ENCODE data around the gene FST. TPM values are rescaled to one million over a fixed set of nuclear protein-coding genes. Genes with fewer than 3 reads are reported as not detected.

FST gene
- total RNA-seq, 1 experiment from 2014 or later, result 0.45 TPM

DNA sequence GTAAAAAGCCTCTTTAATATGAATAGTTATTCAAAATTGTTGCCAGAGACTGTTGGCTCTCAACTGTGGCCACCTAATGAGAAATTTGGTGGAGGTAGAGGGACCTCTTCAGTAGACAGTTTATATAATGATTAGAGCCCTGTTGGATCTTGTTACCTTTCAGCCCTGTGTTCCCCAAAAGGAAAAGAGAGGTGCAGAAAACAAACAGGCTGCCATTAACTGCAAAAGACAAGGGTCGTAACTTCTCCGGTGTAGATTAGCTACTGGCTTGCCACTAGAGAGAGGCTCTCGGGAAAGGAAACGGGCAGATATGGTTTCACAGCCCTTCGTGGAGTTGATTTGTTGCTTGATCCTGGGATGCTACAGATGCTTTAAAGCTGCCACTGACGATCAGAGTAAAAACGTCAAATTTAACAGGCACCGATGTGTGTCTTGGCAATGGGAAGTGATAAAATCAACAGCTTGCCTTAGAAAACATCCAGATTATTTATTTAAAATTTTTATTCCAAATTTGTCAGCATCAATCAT is 7.8 kb downstream of the FST start:
- TF ChIP-seq, protein P1, sequence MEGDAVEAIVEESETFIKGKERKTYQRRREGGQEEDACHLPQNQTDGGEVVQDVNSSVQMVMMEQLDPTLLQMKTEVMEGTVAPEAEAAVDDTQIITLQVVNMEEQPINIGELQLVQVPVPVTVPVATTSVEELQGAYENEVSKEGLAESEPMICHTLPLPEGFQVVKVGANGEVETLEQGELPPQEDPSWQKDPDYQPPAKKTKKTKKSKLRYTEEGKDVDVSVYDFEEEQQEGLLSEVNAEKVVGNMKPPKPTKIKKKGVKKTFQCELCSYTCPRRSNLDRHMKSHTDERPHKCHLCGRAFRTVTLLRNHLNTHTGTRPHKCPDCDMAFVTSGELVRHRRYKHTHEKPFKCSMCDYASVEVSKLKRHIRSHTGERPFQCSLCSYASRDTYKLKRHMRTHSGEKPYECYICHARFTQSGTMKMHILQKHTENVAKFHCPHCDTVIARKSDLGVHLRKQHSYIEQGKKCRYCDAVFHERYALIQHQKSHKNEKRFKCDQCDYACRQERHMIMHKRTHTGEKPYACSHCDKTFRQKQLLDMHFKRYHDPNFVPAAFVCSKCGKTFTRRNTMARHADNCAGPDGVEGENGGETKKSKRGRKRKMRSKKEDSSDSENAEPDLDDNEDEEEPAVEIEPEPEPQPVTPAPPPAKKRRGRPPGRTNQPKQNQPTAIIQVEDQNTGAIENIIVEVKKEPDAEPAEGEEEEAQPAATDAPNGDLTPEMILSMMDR (IDR thresholded peaks at IDR 0.05; ENCODE audit: insufficient read depth in 1 of 2, low read depth in 1 of 2, low read length in 1 of 2, severe bottlenecking in 1 of 2, unreplicated experiment in 1 of 2), result no peak
- BruUV-seq (replicated peaks), result no TSS peak
- intact Hi-C loops (cut with micrococcal nuclease; ENCODE audit: unreplicated experiment), result no loop called here
- H3K27me3 Mint-ChIP-seq (ENCODE audit: insufficient read depth, unreplicated experiment), result no peaks in the 10 kb centered on the region
- Histone ChIP-seq H3K4me1 (peaks cover 1% of the 10 kb centered on the region; the same call in 1 of the 2 replicates), H3K9me3 (no peaks in the 10 kb centered on the region), H3K36me3 (ENCODE audit: control insufficient read depth, insufficient read depth, low read length) (no peaks in the 10 kb centered on the region), H3K27me3 (replicated peaks; ENCODE audit: control insufficient read depth, insufficient read depth, low read length) (no peaks in the 10 kb centered on the region; the same call in 1 of the 2 replicates), H3K4me3 (ENCODE audit: low read depth, low read length) (no peak overlapping the region)
- no peaks in the 10 kb centered on the region for H3K36me3 Mint-ChIP-seq (ENCODE audit: insufficient read depth, unreplicated experiment)
- no peak overlapping the region for H3K4me3 Mint-ChIP-seq (ENCODE audit: unreplicated experiment)
- H3K9me3 Mint-ChIP-seq (ENCODE audit: unreplicated experiment), result no peaks in the 10 kb centered on the region
- ChIA-PET CTCF (no interaction called here), POLR2A (no interaction called here)
- no peak overlapping the region for H3K27ac Mint-ChIP-seq (ENCODE audit: unreplicated experiment)
- DNase-seq, result no peak
- no peaks in the 10 kb centered on the region for H3K4me1 Mint-ChIP-seq (ENCODE audit: low read depth, unreplicated experiment)

DNA sequence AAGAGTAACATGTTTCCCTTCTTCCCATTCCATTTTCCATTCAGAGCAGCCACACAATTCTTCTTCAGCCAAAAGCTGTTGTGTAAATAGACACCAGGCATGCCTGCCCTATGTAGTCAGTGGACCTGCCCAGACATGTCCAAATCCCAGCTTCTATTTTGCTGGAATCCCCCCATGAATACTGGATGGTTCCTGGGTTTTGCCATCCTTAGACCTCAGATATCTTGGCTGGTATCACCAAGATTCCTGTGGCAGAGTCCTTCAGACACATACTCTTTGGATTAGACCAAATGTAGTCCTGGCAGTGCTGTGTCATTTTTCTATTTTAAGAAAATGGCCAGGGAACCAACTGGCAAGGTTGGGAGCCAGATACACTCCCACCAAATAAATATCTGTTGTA is 10.3 kb downstream of the FST start:
- Histone ChIP-seq H3K4me1 (no peaks in the 10 kb centered on the region), H3K4me3 (ENCODE audit: low read depth, low read length) (no peak overlapping the region), H3K27me3 (replicated peaks; ENCODE audit: control insufficient read depth, insufficient read depth, low read length) (peaks cover 2% of the 10 kb centered on the region; the same call in 1 of the 2 replicates), H3K9me3 (no peaks in the 10 kb centered on the region), H3K36me3 (ENCODE audit: control insufficient read depth, insufficient read depth, low read length) (no peaks in the 10 kb centered on the region)
- TF ChIP-seq, protein P1 (IDR thresholded peaks at IDR 0.05; ENCODE audit: insufficient read depth in 1 of 2, low read depth in 1 of 2, low read length in 1 of 2, severe bottlenecking in 1 of 2, unreplicated experiment in 1 of 2), result no peak
- no peak overlapping the region for H3K4me3 Mint-ChIP-seq (ENCODE audit: unreplicated experiment)
- CTCF ChIA-PET, result no interaction called here
- intact Hi-C loops (cut with micrococcal nuclease; ENCODE audit: unreplicated experiment), result no loop called here
- no TSS peak for BruUV-seq (replicated peaks)
- DNase-seq, result no peak
- H3K36me3 Mint-ChIP-seq (ENCODE audit: insufficient read depth, unreplicated experiment), result no peaks in the 10 kb centered on the region
- H3K9me3 Mint-ChIP-seq (ENCODE audit: unreplicated experiment), result no peaks in the 10 kb centered on the region
- H3K27me3 Mint-ChIP-seq (ENCODE audit: insufficient read depth, unreplicated experiment), result peaks cover 3% of the 10 kb centered on the region
- POLR2A ChIA-PET, result no interaction called here
- H3K4me1 Mint-ChIP-seq (ENCODE audit: low read depth, unreplicated experiment), result no peaks in the 10 kb centered on the region
- H3K27ac Mint-ChIP-seq (ENCODE audit: unreplicated experiment), result no peak overlapping the region

DNA sequence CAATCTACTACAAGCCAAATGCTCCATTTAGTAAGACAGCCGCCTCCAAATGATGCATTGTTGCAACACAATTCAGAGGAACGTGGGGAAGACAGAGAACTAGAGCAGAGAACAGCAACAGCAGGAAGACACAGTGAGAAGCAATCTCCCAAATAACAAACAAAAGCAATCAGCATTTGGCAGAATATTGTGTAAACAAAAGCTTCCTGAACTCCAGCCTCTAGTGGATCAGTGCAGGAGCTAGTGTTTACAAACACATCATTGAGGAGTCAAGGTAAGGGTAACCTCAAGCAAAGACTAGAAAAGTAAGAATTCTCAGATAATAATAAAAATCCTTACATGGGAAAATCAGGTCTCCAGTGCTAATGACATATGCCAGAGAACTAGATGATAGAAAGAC is 20.6 kb downstream of the FST start:
- H3K27me3 Mint-ChIP-seq (ENCODE audit: insufficient read depth, unreplicated experiment), result peaks cover 14% of the 10 kb centered on the region
- TF ChIP-seq, protein P1 (IDR thresholded peaks at IDR 0.05; ENCODE audit: insufficient read depth in 1 of 2, low read depth in 1 of 2, low read length in 1 of 2, severe bottlenecking in 1 of 2, unreplicated experiment in 1 of 2), result no peak
- ChIA-PET CTCF (no interaction called here), POLR2A (no interaction called here)
- H3K4me1 ChIP-seq, result no peaks in the 10 kb centered on the region
- H3K9me3 ChIP-seq, result no peaks in the 10 kb centered on the region
- peaks cover 2% of the 10 kb centered on the region; the same call in 1 of the 2 replicates for H3K27me3 ChIP-seq (replicated peaks; ENCODE audit: control insufficient read depth, insufficient read depth, low read length)
- H3K4me3 ChIP-seq (ENCODE audit: low read depth, low read length), result no peak overlapping the region
- intact Hi-C loops (cut with micrococcal nuclease; ENCODE audit: unreplicated experiment), result no loop called here
- no peaks in the 10 kb centered on the region for H3K9me3 Mint-ChIP-seq (ENCODE audit: unreplicated experiment)
- no peaks in the 10 kb centered on the region for H3K36me3 ChIP-seq (ENCODE audit: control insufficient read depth, insufficient read depth, low read length)
- no peaks in the 10 kb centered on the region for H3K4me1 Mint-ChIP-seq (ENCODE audit: low read depth, unreplicated experiment)
- no TSS peak for BruUV-seq (replicated peaks)
- H3K4me3 Mint-ChIP-seq (ENCODE audit: unreplicated experiment), result no peak overlapping the region
- H3K36me3 Mint-ChIP-seq (ENCODE audit: insufficient read depth, unreplicated experiment), result no peaks in the 10 kb centered on the region
- no peak for DNase-seq
- H3K27ac Mint-ChIP-seq (ENCODE audit: unreplicated experiment), result no peak overlapping the region
